Loucy (cell line): ENCODE results near the gene WNK2.

Source experiments
- CTCF ChIP-seq: fragments of 200-600 bp; sonication (generic); conservative IDR thresholded peaks from 2 replicates; pipeline ENCODE4 v1.5.1; 2014; ENCODE audit warnings: mild to moderate bottlenecking, antibody characterized with exemption, low read length
- EZH2phosphoT487 ChIP-seq: fragments of 200-600 bp; IDR thresholded peaks from 2 replicates; pipeline ENCODE4 v1.6.1; 2018; ENCODE audit warnings: antibody characterized with exemption, mild to moderate bottlenecking, moderate library complexity, borderline replicate concordance

DNA sequence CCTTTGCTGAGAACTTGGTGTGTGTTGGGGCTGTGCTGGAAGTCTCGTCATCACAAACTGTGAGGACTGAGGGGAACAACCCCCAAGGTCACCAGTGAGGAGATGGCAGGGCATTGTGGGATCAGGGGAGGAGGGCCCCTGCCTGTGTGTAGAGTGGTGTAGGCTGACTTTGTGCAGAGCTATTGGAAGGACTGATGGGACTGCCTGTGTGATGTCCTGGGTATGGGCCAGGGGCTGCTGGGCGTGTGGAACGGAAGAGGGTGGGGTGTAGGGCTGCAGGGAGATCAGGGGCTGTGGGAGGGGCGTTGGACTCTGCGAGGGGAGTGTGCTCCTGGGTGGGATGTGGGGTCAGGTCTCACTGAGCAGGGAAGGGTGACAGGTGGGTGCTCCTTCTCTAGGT is 3.6 kb downstream of the WNK2 start:
- TF ChIP-seq CTCF, result no peak
- TF ChIP-seq EZH2phosphoT487, result no peak
